ENCODE measurements around the gene THOC3.
A peak's percentile ranks its signal among the peaks of the same experiment; 100 is the strongest.
"Not testable (repeated sequence)": the region's sequence is repeated elsewhere in the genome, so short reads cannot be mapped to it uniquely, and the experiment has no call there.

THOC3 gene, protein sequence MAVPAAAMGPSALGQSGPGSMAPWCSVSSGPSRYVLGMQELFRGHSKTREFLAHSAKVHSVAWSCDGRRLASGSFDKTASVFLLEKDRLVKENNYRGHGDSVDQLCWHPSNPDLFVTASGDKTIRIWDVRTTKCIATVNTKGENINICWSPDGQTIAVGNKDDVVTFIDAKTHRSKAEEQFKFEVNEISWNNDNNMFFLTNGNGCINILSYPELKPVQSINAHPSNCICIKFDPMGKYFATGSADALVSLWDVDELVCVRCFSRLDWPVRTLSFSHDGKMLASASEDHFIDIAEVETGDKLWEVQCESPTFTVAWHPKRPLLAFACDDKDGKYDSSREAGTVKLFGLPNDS

DNA sequence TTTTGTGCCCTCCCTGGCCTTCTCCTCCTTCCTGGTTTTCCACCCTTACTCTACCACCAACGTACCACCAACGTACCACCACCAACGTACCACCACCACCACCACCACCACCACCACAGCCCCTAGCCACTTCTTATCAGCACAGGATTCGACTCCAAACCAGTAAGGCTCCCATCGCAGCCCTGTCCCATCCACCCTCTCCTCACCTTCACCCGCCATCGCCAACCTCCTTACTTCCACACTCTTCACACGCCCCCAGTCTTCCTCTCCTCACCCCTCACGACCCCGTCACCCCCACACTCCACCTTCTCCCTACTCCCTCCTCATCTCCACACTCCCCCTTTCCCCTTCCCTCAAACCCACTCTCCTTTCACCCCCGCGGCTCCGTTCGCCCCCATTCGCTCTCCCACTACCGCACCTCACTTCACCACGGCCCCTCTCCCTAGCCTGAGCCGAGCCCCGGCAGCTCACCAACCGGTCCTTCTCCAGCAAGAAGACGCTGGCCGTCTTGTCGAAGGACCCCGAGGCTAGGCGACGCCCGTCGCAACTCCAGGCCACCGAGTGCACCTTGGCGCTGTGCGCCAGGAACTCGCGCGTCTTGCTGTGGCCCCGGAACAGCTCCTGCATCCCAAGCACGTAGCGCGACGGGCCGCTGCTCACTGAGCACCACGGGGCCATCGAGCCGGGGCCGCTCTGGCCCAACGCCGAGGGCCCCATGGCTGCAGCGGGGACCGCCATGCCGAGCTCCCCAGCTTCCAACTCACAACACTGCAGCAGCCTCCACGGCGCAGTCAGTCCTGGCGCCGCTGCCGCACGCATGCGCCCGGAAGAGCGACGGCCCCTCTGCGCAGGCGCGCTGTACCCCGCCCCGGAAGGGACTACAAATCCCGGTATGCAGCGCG lies at the start of gene THOC3:
TSS of gene THOC3 (minus strand) at position 845 of the 902 bp plus-strand sequence. CDS start at position 738, 107 bp downstream.
- H3K4me3 ChIP-seq (replicated peaks; ENCODE audit: low read depth, low read length), result peak within 1 kb of the TSS; percentile 62
- peak; percentile 82 for DNase-seq (ENCODE audit: low read depth)

DNA sequence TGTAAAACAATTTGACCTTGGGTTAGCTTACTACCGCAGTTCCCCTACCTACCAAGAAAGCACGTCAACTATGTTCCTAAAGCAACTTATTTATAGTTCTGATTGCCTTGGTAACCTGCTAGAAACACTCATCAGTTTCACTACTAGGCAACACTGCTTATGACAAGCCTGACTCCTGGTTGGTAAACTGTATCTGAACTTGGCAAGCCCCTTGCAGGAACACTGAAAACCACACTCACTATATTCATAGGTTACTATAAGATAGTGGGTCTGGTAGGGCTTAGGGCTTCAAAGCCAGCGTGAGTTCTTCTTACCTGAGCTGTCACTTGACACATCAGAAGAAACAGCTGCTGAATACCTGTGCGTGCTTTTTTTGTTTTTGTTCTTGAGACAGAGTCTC lies 49.2 kb upstream of the THOC3 start:
- DNase-seq (ENCODE audit: low read depth); H3K4me3 ChIP-seq (replicated peaks; ENCODE audit: low read depth, low read length): not testable (repeated sequence)

DNA sequence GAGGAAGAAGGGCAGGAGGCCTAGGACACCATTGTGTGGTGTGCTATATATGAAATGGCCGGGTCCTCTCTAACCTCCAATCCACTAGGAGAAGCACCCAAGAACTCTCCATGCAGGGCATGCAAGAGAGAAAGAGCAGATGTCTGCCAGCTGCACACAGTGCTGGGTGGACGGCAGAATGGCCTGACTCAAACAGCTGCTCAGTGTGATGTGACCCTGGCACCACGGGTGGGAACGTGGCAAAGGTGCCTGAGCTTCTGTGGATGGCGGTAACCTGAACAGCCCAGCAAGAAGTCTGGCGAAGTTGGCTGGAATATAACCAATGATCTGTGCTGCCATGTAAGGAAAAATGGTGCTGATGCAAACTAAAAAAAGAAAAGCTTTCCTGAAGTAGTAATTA lies 46.2 kb upstream of the THOC3 start:
- not testable (repeated sequence) for DNase-seq (ENCODE audit: low read depth); H3K4me3 ChIP-seq (replicated peaks; ENCODE audit: low read depth, low read length)

DNA sequence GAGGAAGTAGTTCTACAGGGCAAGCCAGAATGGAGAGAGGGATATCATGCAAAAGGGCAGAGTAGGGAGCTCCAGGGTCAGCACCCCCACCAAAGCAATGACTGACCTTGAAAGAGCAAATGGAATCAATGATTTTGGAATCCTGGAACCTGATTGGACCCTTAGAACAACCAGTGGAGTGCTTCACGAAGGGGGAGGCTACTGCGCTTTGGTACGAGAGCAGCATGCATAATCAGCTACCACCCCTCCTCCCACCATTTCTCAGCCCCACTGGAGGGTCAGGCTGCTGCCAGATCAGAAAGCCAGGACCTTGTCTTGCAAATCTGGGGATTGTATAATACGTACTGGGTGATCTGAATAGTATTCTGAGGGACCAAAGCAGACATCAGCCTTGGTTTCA lies 43.0 kb upstream of the THOC3 start:
- H3K4me3 ChIP-seq (replicated peaks; ENCODE audit: low read depth, low read length), result not testable (repeated sequence)

DNA sequence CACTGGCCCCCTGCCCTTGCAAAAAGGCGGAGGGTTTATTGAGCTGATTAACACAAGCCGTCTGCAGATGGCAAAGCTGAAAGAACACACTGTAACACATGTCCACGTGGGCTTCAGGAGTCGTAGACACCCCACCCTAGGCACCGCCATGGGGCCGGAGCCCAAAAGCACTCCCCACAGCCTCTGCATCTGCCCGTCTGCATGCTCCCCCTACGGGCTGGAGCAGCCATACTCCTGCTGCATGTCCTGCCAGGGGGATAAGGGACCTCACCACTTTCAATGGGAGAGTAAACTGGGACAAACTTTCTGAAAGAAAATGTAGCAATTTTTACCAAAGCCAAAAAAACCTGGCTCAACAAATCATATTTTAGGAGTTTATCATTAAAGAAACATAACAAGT lies 42.1 kb upstream of the THOC3 start:
- not testable (repeated sequence) for DNase-seq (ENCODE audit: low read depth); H3K4me3 ChIP-seq (replicated peaks; ENCODE audit: low read depth, low read length)

More for the DNA sequence above, 43.0 kb upstream of the THOC3 start:
- DNase-seq (ENCODE audit: low read depth), result not testable (repeated sequence)

DNA sequence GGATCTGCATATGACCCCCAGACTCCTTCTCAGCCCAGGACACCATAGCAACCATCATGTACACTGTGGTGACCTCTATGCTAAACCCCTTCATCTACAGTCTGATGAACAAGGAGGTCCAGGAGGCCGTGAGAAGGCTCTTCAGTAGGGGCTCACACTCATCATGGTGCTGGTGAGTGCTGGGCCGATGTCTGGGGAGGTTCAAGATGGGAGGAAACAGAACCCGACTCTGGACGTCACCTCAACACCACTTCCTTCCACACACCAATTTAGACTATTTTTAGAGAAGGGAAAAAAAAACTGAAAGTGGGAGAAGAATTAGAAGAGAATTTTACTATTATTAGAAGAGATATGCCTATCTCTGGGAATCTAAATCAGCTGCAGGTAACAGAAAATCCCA lies 39.1 kb upstream of the THOC3 start:
- H3K4me3 ChIP-seq (replicated peaks; ENCODE audit: low read depth, low read length); DNase-seq (ENCODE audit: low read depth): not testable (repeated sequence)

DNA sequence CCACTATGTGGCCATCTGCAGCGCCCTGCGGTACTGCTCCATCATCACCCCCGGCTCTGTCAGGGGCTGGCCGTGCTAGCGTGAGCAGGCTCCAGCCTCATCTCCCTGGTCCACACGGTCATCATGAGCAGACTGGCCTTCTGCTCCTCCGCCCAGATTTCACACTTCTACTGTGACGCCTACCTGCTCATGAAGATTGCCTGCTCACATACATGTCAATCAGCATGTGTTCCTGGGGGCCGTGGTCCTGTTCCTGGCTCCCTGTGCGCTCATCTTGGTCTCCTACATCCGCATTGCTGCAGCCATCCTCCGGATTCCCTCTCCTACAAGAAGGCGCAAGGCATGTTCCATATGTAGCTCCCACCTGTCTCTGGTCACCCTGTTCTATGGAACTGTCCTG lies 38.7 kb upstream of the THOC3 start:
- not testable (repeated sequence) for DNase-seq (ENCODE audit: low read depth); H3K4me3 ChIP-seq (replicated peaks; ENCODE audit: low read depth, low read length)

DNA sequence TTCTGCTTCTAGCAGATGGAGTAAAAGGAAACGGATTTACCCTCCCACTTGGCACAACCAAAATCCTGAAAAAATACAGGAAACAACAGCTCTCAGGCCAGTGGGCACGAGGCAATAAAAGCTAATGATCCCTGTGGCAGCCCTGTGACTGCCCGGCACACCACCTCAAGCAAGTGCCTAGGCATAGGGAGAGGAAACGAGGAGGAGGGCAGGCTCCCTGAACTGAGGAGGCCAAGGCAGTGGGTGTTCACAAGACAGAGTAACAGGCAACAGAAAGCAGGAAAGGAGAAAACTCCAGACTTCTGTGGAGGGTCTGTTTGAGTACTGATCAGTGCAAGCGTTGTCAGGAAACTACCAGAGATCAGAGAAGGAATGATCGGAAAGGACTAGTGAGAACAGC lies 29.9 kb upstream of the THOC3 start:
- DNase-seq (ENCODE audit: low read depth); H3K4me3 ChIP-seq (replicated peaks; ENCODE audit: low read depth, low read length): not testable (repeated sequence)

DNA sequence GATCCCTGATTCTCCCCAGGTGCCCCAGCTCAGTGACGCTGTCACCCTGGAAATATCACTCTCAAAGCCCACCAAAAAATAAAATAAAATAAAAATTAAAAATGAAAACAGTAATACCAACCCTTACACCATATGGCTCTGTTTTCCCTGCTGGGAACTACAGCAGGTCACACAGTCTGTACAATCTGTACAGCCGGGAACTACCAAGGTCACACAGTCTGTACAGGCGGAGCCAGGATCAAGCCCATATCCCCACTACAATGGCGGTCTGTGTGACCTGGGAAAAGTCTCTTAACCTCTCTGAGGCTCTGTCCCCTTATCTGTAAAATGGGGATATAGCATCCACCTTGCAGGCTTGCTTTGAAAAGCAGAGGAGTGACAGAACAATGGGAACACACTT lies 29.4 kb upstream of the THOC3 start:
- not testable (repeated sequence) for DNase-seq (ENCODE audit: low read depth); H3K4me3 ChIP-seq (replicated peaks; ENCODE audit: low read depth, low read length)

DNA sequence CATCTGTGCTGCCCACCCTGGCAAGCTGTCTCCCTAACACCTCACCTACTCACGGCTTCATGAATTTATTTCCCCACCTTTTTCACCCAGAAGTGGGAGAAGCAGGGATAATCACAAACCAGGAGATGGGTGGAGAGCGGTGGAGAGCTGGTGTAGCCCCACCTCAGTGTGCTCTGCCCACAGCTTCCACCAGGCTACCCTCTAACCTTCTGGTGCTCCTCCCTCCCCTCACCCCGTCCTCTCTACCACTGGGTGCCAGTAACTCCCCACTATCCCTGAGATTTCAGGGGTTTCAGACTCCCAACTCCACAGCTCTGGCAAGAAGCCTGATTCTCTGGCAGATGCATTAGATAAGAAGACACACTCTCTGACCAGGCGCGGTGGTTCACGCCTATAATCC lies 28.7 kb upstream of the THOC3 start:
- not testable (repeated sequence) for H3K4me3 ChIP-seq (replicated peaks; ENCODE audit: low read depth, low read length); DNase-seq (ENCODE audit: low read depth)

DNA sequence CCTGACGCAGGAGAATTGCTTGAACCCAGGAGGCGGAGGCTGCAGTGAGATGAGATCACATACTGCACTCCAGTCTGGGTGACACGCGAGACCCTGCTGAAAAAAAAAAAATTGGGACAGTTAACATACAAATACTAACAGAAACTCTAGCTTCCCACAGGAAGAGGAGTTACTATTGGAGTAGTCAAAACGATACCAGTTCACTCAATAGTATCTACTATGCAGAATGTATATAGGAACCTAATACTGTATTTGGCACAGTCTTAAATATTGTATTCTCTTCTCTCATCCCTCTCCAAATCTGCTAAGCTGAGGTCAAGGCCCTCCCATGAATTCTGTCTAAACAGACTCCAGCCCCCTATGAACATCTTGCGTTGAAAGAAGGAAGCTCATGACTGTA lies 27.4 kb upstream of the THOC3 start:
- not testable (repeated sequence) for DNase-seq (ENCODE audit: low read depth); H3K4me3 ChIP-seq (replicated peaks; ENCODE audit: low read depth, low read length)

DNA sequence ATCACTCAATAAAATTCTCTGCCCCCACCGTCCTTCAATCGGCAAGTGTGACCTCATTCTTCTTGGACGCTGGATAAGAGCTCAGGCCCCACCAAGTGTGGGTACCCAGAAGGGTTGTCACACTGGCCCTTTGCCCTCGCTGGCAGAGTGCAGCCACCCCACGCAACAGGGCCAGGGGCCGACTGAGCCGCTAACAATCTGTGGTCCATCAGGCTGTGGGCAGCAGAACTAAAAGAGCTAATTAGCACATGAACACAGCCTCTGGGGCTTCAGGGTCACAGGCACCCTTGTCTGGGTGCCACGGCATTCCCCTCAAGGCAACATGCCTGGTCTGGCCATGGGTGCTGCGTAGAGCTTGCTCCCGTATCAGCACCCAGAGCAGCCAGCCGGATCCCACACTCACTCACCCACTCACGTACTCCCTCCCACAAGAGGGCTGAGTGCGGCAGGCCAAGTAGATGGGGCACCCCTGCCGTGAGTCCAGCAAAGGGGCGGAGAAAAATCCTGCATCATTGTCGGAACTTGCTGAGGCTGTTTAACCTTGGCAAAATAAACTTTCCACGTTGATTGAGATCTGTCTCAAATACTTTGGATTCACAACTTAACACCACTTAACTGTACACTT lies 11.4 kb upstream of the THOC3 start:
- DNase-seq (ENCODE audit: low read depth); H3K4me3 ChIP-seq (replicated peaks; ENCODE audit: low read depth, low read length): not testable (repeated sequence)

DNA sequence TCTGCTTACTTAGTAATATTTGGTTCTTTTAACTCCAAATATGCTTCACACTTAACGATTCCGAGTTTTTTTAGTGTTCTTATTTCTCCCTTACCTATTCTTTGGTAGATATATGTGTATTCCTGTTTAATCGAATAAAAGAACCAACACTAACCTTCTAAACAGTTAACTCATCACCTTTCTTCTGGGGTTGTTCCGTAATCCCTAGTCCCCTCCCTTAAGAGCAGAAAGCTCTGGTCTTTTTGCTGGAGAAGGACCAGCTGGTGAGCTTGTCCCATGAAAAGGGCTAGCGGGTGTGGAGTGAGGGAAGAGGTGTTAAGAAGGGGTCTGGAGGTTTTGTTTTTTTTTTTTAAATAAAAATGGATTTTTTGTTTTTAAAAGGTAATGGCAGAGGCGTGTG lies 266 bp upstream of the THOC3 start:
- H3K4me3 ChIP-seq (replicated peaks; ENCODE audit: low read depth, low read length), result peak overlapping the region; percentile 62
- DNase-seq (ENCODE audit: low read depth), result not testable (repeated sequence)

DNA sequence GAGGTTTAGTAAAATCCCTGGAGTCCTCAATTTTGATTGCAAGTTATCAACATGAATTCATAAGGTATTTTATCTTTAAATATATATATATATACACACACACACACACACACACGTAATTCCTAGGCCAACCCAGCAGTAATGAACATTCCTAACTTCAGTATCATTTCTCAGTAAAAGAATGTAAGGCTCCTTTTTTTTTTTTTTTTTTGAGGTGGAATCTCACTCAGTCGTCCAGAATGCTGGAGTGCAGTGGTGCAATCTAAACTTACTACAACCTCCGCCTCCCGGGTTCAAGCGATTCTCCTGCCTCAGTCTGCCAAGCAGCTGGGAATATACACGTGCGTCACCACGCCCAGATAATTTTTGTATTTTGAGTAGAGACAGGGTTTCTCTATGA lies 5.8 kb downstream of the THOC3 start:
- H3K4me3 ChIP-seq (replicated peaks; ENCODE audit: low read depth, low read length); DNase-seq (ENCODE audit: low read depth): not testable (repeated sequence)

DNA sequence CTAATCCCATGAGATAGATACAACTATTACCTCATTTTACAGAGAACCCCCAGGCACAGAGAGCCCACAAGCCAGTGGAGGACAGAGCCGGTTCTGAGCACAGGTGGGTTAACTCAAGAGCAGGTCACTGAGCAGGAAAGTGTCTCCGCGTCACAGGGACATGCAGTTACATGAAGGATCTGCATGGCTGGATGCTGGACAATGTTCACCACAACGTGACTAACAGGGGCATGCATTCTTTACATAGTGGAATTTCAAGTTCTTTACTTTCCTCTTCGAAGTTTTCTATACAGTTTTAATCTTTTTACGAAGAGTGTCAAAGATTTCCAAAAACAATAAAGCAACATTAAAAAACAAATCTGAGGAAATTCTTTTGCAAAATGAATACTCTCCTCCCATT lies 7.9 kb downstream of the THOC3 start:
- not testable (repeated sequence) for H3K4me3 ChIP-seq (replicated peaks; ENCODE audit: low read depth, low read length); DNase-seq (ENCODE audit: low read depth)

DNA sequence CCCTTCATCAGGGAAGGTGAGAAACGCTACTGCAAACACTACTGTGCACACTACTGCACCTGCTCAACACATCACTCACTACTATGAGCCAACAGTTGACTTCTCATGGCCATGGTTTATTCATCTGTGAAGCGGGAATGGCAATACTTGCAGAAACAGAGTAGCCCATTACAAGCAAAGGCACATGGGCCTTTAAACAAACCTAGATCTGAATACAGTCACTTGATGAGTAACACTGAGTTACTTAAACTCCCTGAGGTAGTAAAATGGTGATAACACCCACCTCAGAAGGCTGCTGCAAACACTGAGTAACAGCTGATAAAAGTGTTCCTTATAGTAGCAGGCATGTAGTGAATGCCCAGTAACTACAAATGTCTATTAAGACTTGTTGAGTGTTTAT lies 9.6 kb downstream of the THOC3 start:
- H3K4me3 ChIP-seq (replicated peaks; ENCODE audit: low read depth, low read length); DNase-seq (ENCODE audit: low read depth): not testable (repeated sequence)

DNA sequence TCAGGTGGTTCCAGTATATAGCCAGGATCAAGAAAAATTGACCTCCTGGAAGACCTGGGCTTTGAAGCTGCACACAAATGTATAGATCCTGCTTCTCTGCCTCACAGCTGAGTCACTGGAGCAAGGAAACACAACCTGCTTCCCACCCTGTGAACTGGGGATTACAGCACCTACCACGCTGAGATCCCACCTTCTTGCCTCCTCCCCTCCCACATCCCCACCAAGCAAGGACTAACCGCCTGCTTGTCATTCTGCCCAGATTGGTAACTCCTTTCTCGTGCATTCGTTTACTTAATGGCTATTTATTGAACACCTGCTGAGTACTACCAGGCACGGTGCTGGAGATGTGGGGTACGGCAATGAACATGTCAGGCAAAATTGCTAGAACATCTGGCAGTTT lies 14.0 kb downstream of the THOC3 start:
- H3K4me3 ChIP-seq (replicated peaks; ENCODE audit: low read depth, low read length); DNase-seq (ENCODE audit: low read depth): not testable (repeated sequence)

DNA sequence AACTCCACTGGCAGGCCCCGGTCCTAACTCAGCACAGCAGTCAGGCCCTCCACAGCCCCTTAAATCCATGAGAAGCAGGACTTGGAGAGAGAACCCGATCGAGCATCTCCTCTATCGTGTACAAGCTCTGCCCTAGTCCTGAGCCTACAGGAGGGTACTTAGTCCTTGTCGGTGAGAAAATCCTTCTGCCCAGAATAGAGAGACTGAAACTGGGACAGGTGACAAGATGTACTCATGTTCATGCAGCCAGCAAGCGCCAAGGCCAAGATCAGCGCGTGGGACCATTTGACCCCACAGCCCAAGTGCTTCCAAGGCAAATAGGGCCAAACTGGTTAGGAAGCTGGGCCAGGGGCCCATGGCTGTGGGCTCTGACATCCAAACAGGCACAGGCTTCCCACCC lies 15.3 kb downstream of the THOC3 start:
- DNase-seq (ENCODE audit: low read depth); H3K4me3 ChIP-seq (replicated peaks; ENCODE audit: low read depth, low read length): not testable (repeated sequence)

DNA sequence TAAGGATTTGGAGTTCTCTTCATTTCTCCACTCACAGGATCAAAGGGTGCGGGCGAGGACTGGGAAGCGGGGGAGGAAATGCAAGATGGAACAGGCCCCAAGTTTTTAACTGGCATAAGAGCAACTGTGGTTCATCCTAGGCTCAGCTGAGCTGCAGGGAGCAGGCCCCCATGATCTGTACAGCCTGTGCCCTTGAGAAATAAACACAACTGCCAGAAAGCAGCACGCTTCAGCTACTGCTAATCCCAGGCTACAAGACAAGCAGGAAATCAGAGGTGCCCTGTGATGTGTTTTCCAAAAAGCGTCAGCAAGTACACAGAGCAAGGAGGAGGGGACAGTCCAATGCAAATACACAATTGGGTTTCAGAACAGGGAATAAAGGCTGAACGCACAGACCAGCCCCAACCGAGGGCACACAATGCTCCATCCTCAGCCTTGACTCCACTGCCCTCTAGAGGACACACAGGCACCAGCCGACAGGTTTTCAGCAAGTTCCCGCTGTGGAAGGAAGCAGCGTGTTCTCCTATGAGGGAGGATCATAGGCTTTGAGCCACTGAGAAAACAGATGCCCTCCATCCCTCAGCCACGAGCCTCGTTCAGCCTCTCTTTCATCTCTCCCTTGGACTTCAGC lies 16.7 kb downstream of the THOC3 start:
- not testable (repeated sequence) for H3K4me3 ChIP-seq (replicated peaks; ENCODE audit: low read depth, low read length); DNase-seq (ENCODE audit: low read depth)
